NCI-H524 (cell line): ENCODE results near the gene ARL15.

Experiments
- DNase-seq, 2 experiments: peaks; one replicate each; lab custom pipeline; 2025; lab: John Stamatoyannopoulos, UW

ARL15 gene

GRCh38 chr5:54313311-54314270, 3.2 kb upstream of the ARL15 start:
- no peak for DNase-seq

- DNase-seq = no peak
Observed at GRCh38 chr5:54312499-54312898, 2.1 kb upstream of the ARL15 start.

GRCh38 chr5:54311176-54311677, 854 bp upstream of the ARL15 start:
- peak in 1 of 2 experiments; percentile 56 for DNase-seq

- peak in 1 of 2 experiments; percentile 39 for DNase-seq
Observed at GRCh38 chr5:54309691-54310432, 511 bp downstream of the ARL15 start.

- DNase-seq = peak in 1 of 2 experiments; percentile 34
Observed at GRCh38 chr5:54309276-54309675, 1.1 kb downstream of the ARL15 start.

GRCh38 chr5:54307583-54307982, 2.8 kb downstream of the ARL15 start:
- no peak for DNase-seq

- DNase-seq = no peak
Observed at GRCh38 chr5:54306893-54307292, 3.5 kb downstream of the ARL15 start.

GRCh38 chr5:54305737-54306136, 4.6 kb downstream of the ARL15 start:
- DNase-seq = no peak

GRCh38 chr5:54304040-54304439, 6.3 kb downstream of the ARL15 start:
- DNase-seq = no peak

GRCh38 chr5:54302267-54302687, 8.1 kb downstream of the ARL15 start:
- DNase-seq = no peak

- DNase-seq = no peak
Observed at GRCh38 chr5:54301849-54302248, 8.5 kb downstream of the ARL15 start.

GRCh38 chr5:54301220-54301619, 9.2 kb downstream of the ARL15 start:
- DNase-seq = no peak

- DNase-seq = no peak
Observed at GRCh38 chr5:54298947-54299346, 11.4 kb downstream of the ARL15 start.

GRCh38 chr5:54296386-54296785, 14.0 kb downstream of the ARL15 start:
- DNase-seq = no peak

GRCh38 chr5:54295651-54296276, 14.6 kb downstream of the ARL15 start:
- DNase-seq = no peak

- no peak for DNase-seq
Observed at GRCh38 chr5:54294097-54294667, 16.2 kb downstream of the ARL15 start.

GRCh38 chr5:54292866-54293265, 17.5 kb downstream of the ARL15 start:
- no peak for DNase-seq

- DNase-seq = no peak
Observed at GRCh38 chr5:54291498-54291897, 18.9 kb downstream of the ARL15 start.

GRCh38 chr5:54289769-54290168, 20.6 kb downstream of the ARL15 start:
- DNase-seq = no peak

GRCh38 chr5:54288568-54289217, 21.7 kb downstream of the ARL15 start:
- no peak for DNase-seq

- no peak for DNase-seq
Observed at GRCh38 chr5:54285686-54286085, 24.7 kb downstream of the ARL15 start.
